Measurements from ENCODE around the gene SIGLEC12. TPM values are rescaled to one million over a fixed set of nuclear protein-coding genes. Genes with fewer than 3 reads are reported as not detected.
A peak's percentile ranks its signal among the peaks of the same experiment; 100 is the strongest.

Gene SIGLEC12
- total RNA-seq (not detected in 2 replicates), polyA plus RNA-seq (0.12 and 0.24 TPM in 2 replicates), polyA minus RNA-seq (0.17 TPM in 1 of 2 replicates, not detected in the other)
- total RNA-seq (2013) = 0.07 TPM

- H2AFZ ChIP-seq (ENCODE audit: insufficient read depth, low read depth, low read length, poor library complexity, severe bottlenecking) = peak within 1 kb of the TSS; percentile 50
- H3K4me2 ChIP-seq (replicated peaks; ENCODE audit: low read depth, low read length, poor library complexity, severe bottlenecking) = peak within 1 kb of the TSS; percentile 60
- ChIA-PET CTCF (no interaction called here), POLR2A (no interaction called here)
- peak within 1 kb of the TSS in 1 of 5 experiments; percentile 14 for H3K4me3 ChIP-seq (ENCODE audit: control extremely low read depth in 1 of 5, extremely low read depth in 1 of 5, insufficient read depth in 1 of 5, low read depth in 2 of 5, low read length in 4 of 5)
- DNase-seq (peak; percentile 43), ATAC-seq (ENCODE audit: low read depth) (peak; percentile 21)
- no peaks in the 10 kb centered on the region for H3K79me2 ChIP-seq (ENCODE audit: control insufficient read depth, insufficient read depth, low read length)
- no peaks in the 10 kb centered on the region for H4K20me1 ChIP-seq (ENCODE audit: control insufficient read depth, insufficient read depth, low read length, poor library complexity, severe bottlenecking)
- Mint-ChIP-seq H3K4me1 (peaks cover 15% of the 10 kb centered on the region), H3K9me3 (ENCODE audit: insufficient read depth) (no peaks in the 10 kb centered on the region), H3K4me3 (peak within 1 kb of the TSS; percentile 44), H3K27ac (peak within 1 kb of the TSS; percentile 15), H3K27me3 (peaks cover 4% of the 10 kb centered on the region)
- peak within 1 kb of the TSS; percentile 25 for H3K9ac ChIP-seq (ENCODE audit: low read length)
- peaks cover 9 to 14% of the 10 kb centered on the region in 2 donors for H3K4me1 ChIP-seq (ENCODE audit: control insufficient read depth in 2 of 2, insufficient read depth in 2 of 2, low read length in 2 of 2)
- H3K9me3 ChIP-seq (ENCODE audit: control extremely low read depth in 1 of 3, control insufficient read depth in 2 of 3, insufficient read depth in 1 of 3, low read length in 2 of 3) = peaks cover 0 to 6% (median 0%) of the 10 kb centered on the region in 3 donors
- no peaks in the 10 kb centered on the region for H3K36me3 ChIP-seq (replicated peaks in 1 of 2; ENCODE audit: control extremely low read depth in 1 of 2, control insufficient read depth in 1 of 2, extremely low read depth in 1 of 2, insufficient read depth in 2 of 2, low read length in 1 of 2)
- intact Hi-C loops (cut with micrococcal nuclease) = no loop called here
- 9% methylated on average over 6 of the region's 12 CpGs for WGBS (ENCODE audit: insufficient coverage)
- TF ChIP-seq EZH2 (IDR thresholded peaks at IDR 0.05; ENCODE audit: borderline replicate concordance, insufficient read depth, low read depth, low read length, poor library complexity, severe bottlenecking) (no peak), CTCF (IDR thresholded peaks at IDR 0.05) (no peak)
- no peak within 1 kb of the TSS for H3K27ac ChIP-seq (ENCODE audit: low read length in 2 of 2)
- no peaks in the 10 kb centered on the region for H3K27me3 ChIP-seq (replicated peaks in 1 of 4; ENCODE audit: control extremely low read depth in 1 of 4, control insufficient read depth in 3 of 4, insufficient read depth in 4 of 4, low read length in 3 of 4)
Measured at GRCh38 chr19:51501594-51502263, at the start of gene SIGLEC12. SIGLEC12 (minus strand) TSS chr19:51501800; CDS start chr19:51501733, 67 bp downstream.
